A549 treated with dexamethasone at 1 μM for 4 hours (cell line): ENCODE results near the gene MRPL11. TPM values are rescaled to one million over a fixed set of nuclear protein-coding genes. Genes with fewer than 3 reads are reported as not detected.

Experiments used
- total RNA-seq: library from RNA; stranded (reverse); fragments of 200-300 nt; extraction: Qiagen RNA extraction; gene quantifications from 5 replicates; pipeline ENCODE4 v1.2.3, GENCODE V29; 2022

MRPL11 gene
- 96.3 to 115 TPM (median 107 TPM) in 5 replicates for total RNA-seq

DNA sequence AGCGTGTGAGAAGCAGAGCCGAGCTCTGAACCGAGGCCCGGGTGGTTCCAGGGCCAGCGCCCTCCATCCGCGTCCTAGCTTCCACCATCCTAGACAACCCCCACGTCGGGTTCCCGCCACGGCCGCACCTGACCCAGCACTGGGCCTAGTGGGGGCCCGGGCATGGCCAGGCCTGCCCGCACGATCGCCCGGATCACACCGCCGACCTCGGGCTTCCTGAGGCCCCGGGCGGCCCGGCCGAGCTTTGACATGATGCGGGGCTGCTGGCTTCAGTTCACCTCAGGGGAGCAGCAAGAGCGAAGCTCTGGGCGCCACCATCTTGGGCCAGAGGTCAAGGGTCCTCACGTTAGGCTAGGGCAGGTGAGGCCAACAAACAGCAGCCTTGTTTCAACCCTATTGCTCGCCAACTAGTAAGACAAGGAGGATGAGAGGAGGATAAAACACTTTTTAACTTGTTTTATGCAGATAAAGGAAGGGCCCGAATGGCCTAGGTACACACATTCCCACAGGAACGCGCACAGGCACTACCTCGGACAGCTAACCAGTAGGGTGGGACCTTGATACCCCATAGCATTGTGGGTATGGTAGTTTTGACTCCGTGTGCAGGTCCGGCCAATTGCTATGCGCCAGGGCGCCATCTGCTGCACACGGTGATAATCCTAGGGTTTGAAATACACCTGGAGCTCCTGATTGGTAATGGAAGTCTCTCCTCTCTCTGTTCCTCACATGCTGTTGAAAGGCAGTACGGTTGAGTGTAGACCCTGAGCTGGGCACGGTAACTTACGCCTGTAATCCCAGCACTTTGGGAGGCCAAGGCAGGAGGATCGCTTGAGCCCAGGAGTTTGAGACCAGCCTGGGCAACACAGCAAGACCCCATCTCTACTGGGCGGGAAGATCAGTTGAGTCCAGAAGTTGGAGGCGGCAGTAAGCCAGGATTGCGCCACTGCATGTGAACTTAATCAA, at the start of gene MRPL11:
MRPL11 (minus strand) TSS at position 345 of the 963 bp plus-strand sequence; CDS start at position 251, 94 bp downstream.

DNA sequence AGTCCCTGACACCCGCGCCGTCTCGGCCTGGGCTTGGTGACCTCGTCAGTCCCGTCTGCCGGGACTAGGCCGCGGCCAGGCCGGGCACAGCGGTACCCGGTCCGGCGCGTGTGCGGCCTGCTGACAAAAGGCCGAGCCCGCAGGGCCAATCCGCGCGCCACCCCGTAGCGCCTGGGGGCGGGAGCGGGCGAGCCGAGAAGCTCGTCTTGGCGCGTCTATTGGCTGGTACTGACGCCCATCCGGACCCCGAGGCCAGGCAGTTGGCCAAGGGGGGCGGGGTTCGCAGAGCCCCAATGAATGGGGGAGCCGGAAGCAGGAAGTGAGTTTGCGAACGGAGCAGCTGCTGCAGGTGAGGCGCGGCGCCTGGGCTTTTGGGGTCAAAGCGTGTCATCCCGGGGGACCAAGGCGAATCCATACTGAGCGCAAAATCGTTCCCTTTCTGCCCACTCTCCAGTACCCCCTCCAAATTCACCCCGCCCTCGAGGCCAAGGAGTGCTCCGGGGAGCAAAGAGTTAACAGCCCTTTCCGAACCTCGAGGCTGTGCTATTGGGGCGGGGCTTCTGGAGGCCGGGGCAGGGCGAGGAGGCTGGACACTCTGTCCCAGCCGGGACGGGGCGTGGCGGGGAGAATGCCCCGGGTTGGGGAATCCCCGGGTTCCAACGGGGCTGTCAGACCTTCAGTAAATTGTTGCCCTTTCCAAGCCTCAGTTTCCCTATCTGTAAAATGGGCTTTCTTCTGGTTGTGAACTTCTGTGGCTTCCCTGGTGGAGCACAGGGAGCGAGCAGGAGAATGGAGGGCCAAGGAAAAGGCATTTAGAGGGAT, 41.7 kb upstream of the MRPL11 start, which contains the start of gene DPP3:
DPP3 (plus strand) TSS at position 318 of the 822 bp plus-strand sequence. CDS start 1,767 bp downstream, outside the sequence.

DNA sequence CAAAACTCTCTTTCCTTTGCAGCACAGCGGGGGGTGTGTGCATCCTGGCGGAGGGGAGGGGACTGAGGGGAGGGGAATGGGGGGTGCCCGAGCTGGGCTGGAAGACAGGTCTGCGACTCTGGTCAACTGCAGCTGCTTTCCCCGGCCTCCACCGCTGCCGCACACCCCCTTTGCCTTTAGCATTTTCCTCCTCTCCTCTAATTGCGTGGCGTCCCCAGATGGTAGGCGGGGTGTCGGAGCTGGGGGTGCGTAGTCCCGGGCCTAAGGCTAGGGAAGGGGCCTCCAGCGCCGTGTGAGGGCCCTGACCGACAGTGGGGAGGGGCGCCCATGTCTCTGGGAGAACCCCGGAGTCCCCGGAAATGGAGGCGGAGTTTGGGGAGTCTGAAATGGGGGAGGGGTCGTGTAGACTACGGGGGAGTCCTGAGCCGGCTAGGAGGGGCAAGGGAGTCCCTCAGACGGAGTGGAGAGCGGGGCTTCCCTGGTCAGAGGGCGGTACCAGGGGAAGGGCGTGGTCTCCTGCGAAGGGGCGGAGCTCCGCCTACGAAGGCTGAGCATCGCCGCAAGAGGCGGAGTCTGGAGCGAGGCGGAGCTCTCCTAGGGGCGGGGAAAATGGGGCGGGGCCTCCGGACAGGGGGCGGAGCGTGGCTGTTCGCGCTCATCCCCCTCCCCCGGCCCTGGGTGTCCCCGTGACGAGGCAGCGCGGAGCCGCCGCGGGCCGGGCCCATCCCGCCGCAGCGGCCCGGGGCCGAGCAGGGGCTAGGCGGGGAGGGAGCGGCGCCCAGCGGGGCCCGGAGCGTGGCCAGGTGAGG, 27.8 kb upstream of the MRPL11 start, which contains the start of gene PELI3:
PELI3 (plus strand) TSS at position 681 of the 809 bp plus-strand sequence. CDS start 1,224 bp downstream, outside the sequence.

DNA sequence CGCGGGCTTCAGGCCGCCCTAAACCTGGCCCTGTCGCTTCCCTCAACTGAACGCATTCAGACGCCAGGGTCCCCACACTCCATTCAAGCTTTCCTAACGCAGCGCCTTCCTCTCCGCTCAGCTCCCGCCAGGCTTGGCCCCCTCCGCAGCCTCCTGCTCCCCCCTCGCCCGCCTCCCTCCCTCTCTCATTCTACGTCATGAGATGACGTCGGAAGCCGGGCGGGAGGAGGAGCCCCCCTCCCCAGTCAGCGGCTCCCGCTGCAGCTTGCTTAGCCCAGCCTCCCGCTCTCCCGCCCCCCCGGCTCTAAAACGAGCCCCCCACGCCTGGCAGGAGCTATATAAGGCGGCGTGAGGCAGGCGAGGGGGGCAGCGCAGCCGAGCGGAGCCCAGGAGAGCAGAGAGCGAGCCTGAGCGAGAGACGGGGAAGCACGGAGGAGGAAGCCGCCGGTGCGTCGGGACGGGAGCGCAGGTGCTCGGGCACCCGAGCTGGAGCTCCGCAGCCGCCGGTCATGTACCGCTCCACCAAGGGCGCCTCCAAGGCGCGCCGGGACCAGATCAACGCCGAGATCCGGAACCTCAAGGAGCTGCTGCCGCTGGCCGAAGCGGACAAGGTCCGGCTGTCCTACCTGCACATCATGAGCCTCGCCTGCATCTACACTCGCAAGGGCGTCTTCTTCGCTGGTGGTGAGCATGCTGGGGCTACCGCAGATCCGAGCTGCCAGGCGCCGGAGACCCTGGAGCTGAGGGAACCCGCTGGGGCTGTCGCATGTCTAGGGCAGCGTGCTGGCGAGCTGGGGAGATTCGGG, 17.8 kb downstream of the MRPL11 start, which contains the start of gene NPAS4:
NPAS4 (plus strand) TSS at position 365 of the 806 bp plus-strand sequence; CDS start at position 510, 145 bp downstream.

Other genes with a start within 250 kb of the MRPL11 start
- 31.6 to 50.9 TPM (median 48.2 TPM) in 5 replicates for gene KLC2, start 181.1 kb downstream of the MRPL11 start, total RNA-seq
- gene RAB1B, start 170.2 kb downstream of the MRPL11 start, total RNA-seq, result 120 to 159 TPM (median 153 TPM) in 5 replicates
- 1.3 to 2.9 TPM (median 2.5 TPM) in 5 replicates for gene CNIH2, start 160.7 kb downstream of the MRPL11 start, total RNA-seq
- gene YIF1A, start 149.7 kb downstream of the MRPL11 start, total RNA-seq, result 90.1 to 113 TPM (median 106 TPM) in 5 replicates
- 2.0 to 3.8 TPM (median 3.5 TPM) in 5 replicates for gene TMEM151A, start 147.0 kb downstream of the MRPL11 start, total RNA-seq
- not detected in 5 replicates for gene CD248, start 121.8 kb downstream of the MRPL11 start, total RNA-seq
- gene RIN1, start 102.4 kb downstream of the MRPL11 start, total RNA-seq, result 20.7 to 33.8 TPM (median 31.2 TPM) in 5 replicates
- gene BRMS1, start 93.7 kb downstream of the MRPL11 start, total RNA-seq, result 76.8 to 96.5 TPM (median 84.8 TPM) in 5 replicates
- gene B4GAT1, start 91.2 kb downstream of the MRPL11 start, total RNA-seq, result 13.4 to 15.6 TPM (median 14.6 TPM) in 5 replicates
- 6.1 to 9.8 TPM (median 9.1 TPM) in 5 replicates for gene SLC29A2, start 67.1 kb downstream of the MRPL11 start, total RNA-seq
- gene NPAS4, start 17.8 kb downstream of the MRPL11 start, total RNA-seq, result 0.03 TPM in 1 of 5 replicates, not detected in the others
- 3.4 to 5.2 TPM (median 4.5 TPM) in 5 replicates for gene PELI3, start 28.1 kb upstream of the MRPL11 start, total RNA-seq
- gene DPP3, start 41.6 kb upstream of the MRPL11 start, total RNA-seq, result 48.9 to 58.4 TPM (median 56.0 TPM) in 5 replicates
- gene BBS1, start 71.8 kb upstream of the MRPL11 start, total RNA-seq, result 6.1 to 10.0 TPM (median 9.4 TPM) in 5 replicates
- gene ZDHHC24, start 107.2 kb upstream of the MRPL11 start, total RNA-seq, result 7.1 to 14.1 TPM (median 13.2 TPM) in 5 replicates
- 0.04 to 0.06 TPM (median 0.04 TPM) in 4 of 5 replicates, not detected in the other for gene ACTN3, start 108.1 kb upstream of the MRPL11 start, total RNA-seq
- 28.4 to 36.1 TPM (median 31.4 TPM) in 5 replicates for gene CTSF, start 129.8 kb upstream of the MRPL11 start, total RNA-seq
- gene CCDC87, start 154.2 kb upstream of the MRPL11 start, total RNA-seq, result 0.39 to 0.75 TPM (median 0.55 TPM) in 5 replicates
- 24.4 to 32.1 TPM (median 27.6 TPM) in 5 replicates for gene CCS, start 154.3 kb upstream of the MRPL11 start, total RNA-seq
- 59.6 to 80.2 TPM (median 65.6 TPM) in 5 replicates for gene RBM14, start 177.8 kb upstream of the MRPL11 start, total RNA-seq
- 130 to 150 TPM (median 140 TPM) in 5 replicates for gene RBM4, start 199.9 kb upstream of the MRPL11 start, total RNA-seq
- 16.0 to 22.0 TPM (median 18.6 TPM) in 5 replicates for gene RBM4B, start 239.0 kb upstream of the MRPL11 start, total RNA-seq